Endothelial cell (in vitro differentiated cells): Measurements from ENCODE around the gene CELF1. TPM values are rescaled to one million over a fixed set of nuclear protein-coding genes. Genes with fewer than 3 reads are reported as not detected.

Experiments
- DNase-seq: peaks from one replicate; pipeline ENCODE4 v3.0.0; 2021; ENCODE audit warnings: low spot score
- H3K27ac Mint-ChIP-seq: one replicate; pipeline ENCODE4 v1.8.0; 2021; ENCODE audit warnings: mixed read lengths, inconsistent platforms; ENCODE audit not compliant: unreplicated experiment
- H3K27me3 Mint-ChIP-seq: one replicate; pipeline ENCODE4 v1.8.0; 2021; ENCODE audit warnings: mild to moderate bottlenecking, moderate library complexity, mixed read lengths, inconsistent platforms; ENCODE audit not compliant: unreplicated experiment
- H3K36me3 Mint-ChIP-seq: one replicate; pipeline ENCODE4 v1.8.0; 2021; ENCODE audit warnings: mild to moderate bottlenecking, low read depth, mixed read lengths, inconsistent platforms; ENCODE audit not compliant: unreplicated experiment
- H3K4me1 Mint-ChIP-seq: one replicate; pipeline ENCODE4 v1.8.0; 2021; ENCODE audit warnings: mild to moderate bottlenecking, mixed read lengths, inconsistent platforms; ENCODE audit not compliant: unreplicated experiment
- H3K4me3 Mint-ChIP-seq: one replicate; pipeline ENCODE4 v1.8.0; 2021; ENCODE audit warnings: mild to moderate bottlenecking, mixed read lengths, inconsistent platforms; ENCODE audit not compliant: unreplicated experiment
- H3K9me3 Mint-ChIP-seq: one replicate; pipeline ENCODE4 v1.8.0; 2021; ENCODE audit warnings: mixed read lengths, inconsistent platforms; ENCODE audit not compliant: unreplicated experiment
- CTCF ChIP-seq: fragments of 200-600 bp; sonication (generic); IDR thresholded peaks from one replicate; pipeline ENCODE4 v1.5.0; 2021; ENCODE audit warnings: antibody characterized with exemption; ENCODE audit not compliant: unreplicated experiment
- total RNA-seq: library from RNA; stranded (reverse); fragmentation: NEBNext Ultra II Directional; extraction: Animal tissue kit (Norgen Biotek cat#: 25700); gene quantifications from one replicate; pipeline ENCODE4 v1.2.1, GENCODE V29; 2021; ENCODE audit not compliant: unreplicated experiment

Gene CELF1
- total RNA-seq, 1 donor from 2014 or later: 162 TPM

DNA sequence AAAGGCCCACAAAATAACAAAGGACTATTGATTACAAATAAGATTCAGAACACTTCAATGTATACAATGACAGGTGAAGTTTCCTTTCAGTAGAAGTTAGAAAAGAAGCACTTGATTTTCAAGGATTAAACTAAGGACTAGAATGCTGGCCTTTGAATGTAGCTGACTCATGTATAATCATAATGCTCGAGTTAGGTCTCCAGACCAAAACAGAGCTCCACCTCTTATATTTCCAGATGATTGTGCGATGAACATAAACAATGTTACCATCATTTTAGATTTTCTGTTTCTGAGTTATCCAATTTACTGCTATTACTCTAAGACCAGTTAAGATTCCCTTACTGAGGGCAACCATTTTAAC is 63.6 kb downstream of the CELF1 start:
- Mint-ChIP-seq H3K27ac (no peak overlapping the region), H3K9me3 (no peaks in the 10 kb centered on the region), H3K36me3 (peaks cover 35% of the 10 kb centered on the region), H3K4me1 (peaks cover 9% of the 10 kb centered on the region), H3K27me3 (no peaks in the 10 kb centered on the region), H3K4me3 (no peak overlapping the region)
- TF ChIP-seq CTCF: no peak
- DNase-seq: no peak

GRCh38 chr11:47488674-47489394 is 64.1 kb downstream of the CELF1 start:
- Mint-ChIP-seq H3K36me3 (peaks cover 38% of the 10 kb centered on the region), H3K27me3 (no peaks in the 10 kb centered on the region), H3K27ac (peak overlapping the region; percentile 51), H3K9me3 (no peaks in the 10 kb centered on the region), H3K4me3 (no peak overlapping the region), H3K4me1 (peaks cover 3% of the 10 kb centered on the region)
- TF ChIP-seq CTCF: no peak
- no peak for DNase-seq

GRCh38 chr11:47488111-47488510 is 64.8 kb downstream of the CELF1 start:
- H3K4me1 Mint-ChIP-seq: no peaks in the 10 kb centered on the region
- H3K27ac Mint-ChIP-seq: no peak overlapping the region
- H3K9me3 Mint-ChIP-seq: no peaks in the 10 kb centered on the region
- no peaks in the 10 kb centered on the region for H3K27me3 Mint-ChIP-seq
- no peak overlapping the region for H3K4me3 Mint-ChIP-seq
- TF ChIP-seq CTCF: no peak
- peaks cover 42% of the 10 kb centered on the region for H3K36me3 Mint-ChIP-seq
- no peak for DNase-seq

- DNase-seq: no peak
- H3K4me1 Mint-ChIP-seq: no peaks in the 10 kb centered on the region
- H3K9me3 Mint-ChIP-seq: no peaks in the 10 kb centered on the region
- peaks cover 49% of the 10 kb centered on the region for H3K36me3 Mint-ChIP-seq
- H3K4me3 Mint-ChIP-seq: no peak overlapping the region
- TF ChIP-seq CTCF: no peak
- no peaks in the 10 kb centered on the region for H3K27me3 Mint-ChIP-seq
- H3K27ac Mint-ChIP-seq: no peak overlapping the region
These were observed 65.5 kb downstream of the CELF1 start for GRCh38 chr11:47487421-47487820.

DNA sequence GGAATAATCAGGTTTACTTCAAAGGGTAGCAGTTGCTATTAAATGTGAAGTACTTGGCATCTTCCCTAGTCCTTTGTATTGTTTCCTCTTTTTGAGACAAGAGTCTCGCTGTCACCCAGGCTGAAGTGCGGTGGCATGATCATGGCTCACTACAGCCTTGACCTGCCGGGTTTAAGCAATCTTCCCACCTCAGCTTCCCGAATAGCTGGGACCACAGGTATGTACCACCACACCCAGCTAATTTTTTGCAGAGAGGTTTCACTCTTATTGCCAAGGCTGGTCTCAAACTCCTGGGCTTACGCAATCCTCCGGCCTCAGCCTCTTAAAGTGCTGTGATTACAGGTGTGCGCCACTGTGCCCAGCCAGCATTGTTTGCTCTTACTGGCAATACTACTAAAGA is 67.8 kb downstream of the CELF1 start:
- H3K27me3 Mint-ChIP-seq: no peaks in the 10 kb centered on the region
- no peaks in the 10 kb centered on the region for H3K4me1 Mint-ChIP-seq
- H3K27ac Mint-ChIP-seq: peak overlapping the region; percentile 64
- H3K4me3 Mint-ChIP-seq: peak overlapping the region; percentile 25
- no peak for TF ChIP-seq CTCF
- H3K36me3 Mint-ChIP-seq: peaks cover 56% of the 10 kb centered on the region
- no peaks in the 10 kb centered on the region for H3K9me3 Mint-ChIP-seq
- DNase-seq: no peak
